ENCODE measurements around the gene ABCC8. TPM values are rescaled to one million over a fixed set of nuclear protein-coding genes. Genes with fewer than 3 reads are reported as not detected.

Gene ABCC8
- total and polyA plus RNA-seq, 2 donors from 2014 or later, result 1.3 to 3.2 TPM

- TF ChIP-seq, protein P1, sequence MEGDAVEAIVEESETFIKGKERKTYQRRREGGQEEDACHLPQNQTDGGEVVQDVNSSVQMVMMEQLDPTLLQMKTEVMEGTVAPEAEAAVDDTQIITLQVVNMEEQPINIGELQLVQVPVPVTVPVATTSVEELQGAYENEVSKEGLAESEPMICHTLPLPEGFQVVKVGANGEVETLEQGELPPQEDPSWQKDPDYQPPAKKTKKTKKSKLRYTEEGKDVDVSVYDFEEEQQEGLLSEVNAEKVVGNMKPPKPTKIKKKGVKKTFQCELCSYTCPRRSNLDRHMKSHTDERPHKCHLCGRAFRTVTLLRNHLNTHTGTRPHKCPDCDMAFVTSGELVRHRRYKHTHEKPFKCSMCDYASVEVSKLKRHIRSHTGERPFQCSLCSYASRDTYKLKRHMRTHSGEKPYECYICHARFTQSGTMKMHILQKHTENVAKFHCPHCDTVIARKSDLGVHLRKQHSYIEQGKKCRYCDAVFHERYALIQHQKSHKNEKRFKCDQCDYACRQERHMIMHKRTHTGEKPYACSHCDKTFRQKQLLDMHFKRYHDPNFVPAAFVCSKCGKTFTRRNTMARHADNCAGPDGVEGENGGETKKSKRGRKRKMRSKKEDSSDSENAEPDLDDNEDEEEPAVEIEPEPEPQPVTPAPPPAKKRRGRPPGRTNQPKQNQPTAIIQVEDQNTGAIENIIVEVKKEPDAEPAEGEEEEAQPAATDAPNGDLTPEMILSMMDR (IDR thresholded peaks at IDR 0.05; ENCODE audit: borderline replicate concordance, extremely low read depth, insufficient read depth), result no peak
- Histone ChIP-seq H3K9me3 (ENCODE audit: control insufficient read depth in 2 of 3, insufficient read depth in 1 of 3, low read length in 3 of 3) (no peaks in the 10 kb centered on the region), H3K27me3 (ENCODE audit: control insufficient read depth, insufficient read depth, low read length) (no peaks in the 10 kb centered on the region), H3K9ac (ENCODE audit: low read length in 3 of 3) (no peak overlapping the region), H3K36me3 (ENCODE audit: control insufficient read depth in 2 of 3, insufficient read depth in 3 of 3, low read length in 3 of 3) (no peaks in the 10 kb centered on the region), H3K27ac (ENCODE audit: low read depth in 2 of 2, low read length in 2 of 2) (no peak overlapping the region), H3K4me1 (ENCODE audit: control insufficient read depth in 2 of 3, insufficient read depth in 2 of 3, low read depth in 1 of 3, low read length in 3 of 3) (no peaks in the 10 kb centered on the region), H3K4me3 (ENCODE audit: low read length in 3 of 3) (no peak overlapping the region)
- intact Hi-C loops (cut with DNase I), result no loop called here
- no peak for DNase-seq
- no peak for FAIRE-seq
Observed at GRCh38 chr11:17463546-17464174, 13.0 kb downstream of the ABCC8 start.

DNA sequence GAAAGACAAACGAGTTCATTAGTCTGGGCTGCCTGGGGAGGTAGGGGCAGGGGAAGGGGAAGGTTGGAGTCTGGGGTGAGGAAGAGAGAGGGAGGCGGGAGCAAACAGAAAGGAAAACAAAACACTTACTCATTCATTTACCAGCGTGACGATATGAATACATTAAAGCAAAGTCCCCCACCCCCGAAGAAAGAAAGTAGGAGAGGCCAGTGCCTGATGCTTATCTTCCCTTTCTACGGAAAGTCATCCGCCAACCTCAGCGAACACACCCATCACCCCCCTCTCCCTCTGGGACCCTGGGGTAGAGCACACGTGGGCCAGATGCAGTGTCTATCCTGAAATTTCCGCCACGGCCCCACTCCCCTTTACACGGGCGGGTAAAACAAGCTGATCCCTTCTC lies 13.7 kb downstream of the ABCC8 start:
- no peaks in the 10 kb centered on the region for H3K4me1 ChIP-seq (ENCODE audit: control insufficient read depth in 2 of 3, insufficient read depth in 2 of 3, low read depth in 1 of 3, low read length in 3 of 3)
- H3K9me3 ChIP-seq (ENCODE audit: control insufficient read depth in 2 of 3, insufficient read depth in 1 of 3, low read length in 3 of 3), result no peaks in the 10 kb centered on the region
- no peaks in the 10 kb centered on the region for H3K36me3 ChIP-seq (ENCODE audit: control insufficient read depth in 2 of 3, insufficient read depth in 3 of 3, low read length in 3 of 3)
- DNase-seq (peak in 1 of 5 donors; percentile 11), FAIRE-seq (no peak)
- H3K27ac ChIP-seq (ENCODE audit: low read depth in 2 of 2, low read length in 2 of 2), result no peak overlapping the region
- no peaks in the 10 kb centered on the region for H3K27me3 ChIP-seq (ENCODE audit: control insufficient read depth, insufficient read depth, low read length)
- H3K9ac ChIP-seq (ENCODE audit: low read length in 3 of 3), result no peak overlapping the region
- intact Hi-C loops (cut with DNase I), result no loop called here
- TF ChIP-seq, protein P1 (IDR thresholded peaks at IDR 0.05; ENCODE audit: borderline replicate concordance, extremely low read depth, insufficient read depth), result no peak
- no peak overlapping the region for H3K4me3 ChIP-seq (ENCODE audit: low read length in 3 of 3)

GRCh38 chr11:17460406-17460805 lies 16.2 kb downstream of the ABCC8 start:
- no peak overlapping the region for H3K9ac ChIP-seq (ENCODE audit: low read length in 3 of 3)
- DNase-seq (no peak), FAIRE-seq (no peak)
- H3K4me3 ChIP-seq (ENCODE audit: low read length in 3 of 3), result no peak overlapping the region
- H3K27me3 ChIP-seq (ENCODE audit: control insufficient read depth, insufficient read depth, low read length), result no peaks in the 10 kb centered on the region
- intact Hi-C loops (cut with DNase I), result no loop called here
- H3K4me1 ChIP-seq (ENCODE audit: control insufficient read depth in 2 of 3, insufficient read depth in 2 of 3, low read depth in 1 of 3, low read length in 3 of 3), result no peaks in the 10 kb centered on the region
- no peaks in the 10 kb centered on the region for H3K9me3 ChIP-seq (ENCODE audit: control insufficient read depth in 2 of 3, insufficient read depth in 1 of 3, low read length in 3 of 3)
- H3K36me3 ChIP-seq (ENCODE audit: control insufficient read depth in 2 of 3, insufficient read depth in 3 of 3, low read length in 3 of 3), result no peaks in the 10 kb centered on the region
- TF ChIP-seq, protein P1 (IDR thresholded peaks at IDR 0.05; ENCODE audit: borderline replicate concordance, extremely low read depth, insufficient read depth), result no peak
- H3K27ac ChIP-seq (ENCODE audit: low read depth in 2 of 2, low read length in 2 of 2), result no peak overlapping the region

Data from kidney (tissue), 14 donors.